Naive thymus-derived CD8-positive, alpha-beta T cell (primary cell): ENCODE results near the gene CEACAM1. TPM values are rescaled to one million over a fixed set of nuclear protein-coding genes. Genes with fewer than 3 reads are reported as not detected.
A peak's percentile ranks its signal among the peaks of the same experiment; 100 is the strongest.
"Not testable (repeated sequence)": the region's sequence is repeated elsewhere in the genome, so short reads cannot be mapped to it uniquely, and the experiment has no call there.

Source experiments
- ATAC-seq, 2 donors: fragments of 150-1000 bp; cut with Tn5 transposase in 1 of 2; sonication (Bioruptor Pico), chemical (Tn5 transposase) in 1 of 2; 1 replicate in 1 of 2; 2 replicates in 1 of 2; pipeline ENCODE4 v1.10.0; 2021; ENCODE audit warnings: mild to moderate bottlenecking in 2 of 2, moderate library complexity in 2 of 2
- POLR2A ChIA-PET: fragments of 350-600 bp; sonication (Branson Sonifier 250); formaldehyde crosslinking; loops from one replicate; lab custom pipeline; 2021; ENCODE audit warnings: antibody characterized with exemption; lab: Charles Lee
- DNase-seq, 10 donors: peaks; one replicate each; pipeline versions ENCODE4 v3.0.0 to v3.0.0-alpha.2; 2020 to 2022
- H3K27ac Mint-ChIP-seq, 10 donors: one replicate each; pipeline ENCODE4 v1.8.0; 2020 to 2022; ENCODE audit warnings: mild to moderate bottlenecking in 10 of 10, mixed read lengths in 10 of 10, moderate library complexity in 4 of 10, inconsistent platforms in 1 of 10
- H3K27me3 Mint-ChIP-seq, 5 donors: one replicate each; pipeline ENCODE4 v1.8.0; 2021 to 2022; ENCODE audit warnings: mixed read lengths in 5 of 5
- H3K36me3 Mint-ChIP-seq, 3 donors: one replicate each; pipeline ENCODE4 v1.8.0; 2020 to 2022; ENCODE audit warnings: mixed read lengths in 3 of 3, mild to moderate bottlenecking in 2 of 3, inconsistent platforms in 1 of 3
- H3K4me1 Mint-ChIP-seq, 4 donors: one replicate each; pipeline ENCODE4 v1.8.0; 2021 to 2022; ENCODE audit warnings: mixed read lengths in 4 of 4
- H3K4me3 Mint-ChIP-seq, 10 donors: one replicate each; pipeline ENCODE4 v1.8.0; 2020 to 2022; ENCODE audit warnings: mild to moderate bottlenecking in 10 of 10, mixed read lengths in 10 of 10, moderate library complexity in 6 of 10, inconsistent platforms in 1 of 10
- H3K9me3 Mint-ChIP-seq, 9 donors: one replicate each; pipeline ENCODE4 v1.8.0; 2020 to 2022; ENCODE audit warnings: mixed read lengths in 9 of 9, mild to moderate bottlenecking in 3 of 9, inconsistent platforms in 1 of 9, moderate library complexity in 1 of 9
- polyA plus RNA-seq, 3 donors: library from polyadenylated mRNA; unstranded; fragments of 300-500 nt; fragmentation: Illumina TruSeq; gene quantifications; one replicate each; pipeline ENCODE4 v1.2.3, GENCODE V29; 2021
- total RNA-seq, 8 experiments: library from RNA in 2 of 8; stranded (reverse) in 2 of 8; gene quantifications; one replicate each; pipeline ENCODE4 v1.2.3 and lab custom pipeline; 2021 to 2026

The CEACAM1 gene
- total and polyA plus RNA-seq, 5 experiments from 2014 or later = 1.3 to 2.2 (median 1.4) TPM

DNA sequence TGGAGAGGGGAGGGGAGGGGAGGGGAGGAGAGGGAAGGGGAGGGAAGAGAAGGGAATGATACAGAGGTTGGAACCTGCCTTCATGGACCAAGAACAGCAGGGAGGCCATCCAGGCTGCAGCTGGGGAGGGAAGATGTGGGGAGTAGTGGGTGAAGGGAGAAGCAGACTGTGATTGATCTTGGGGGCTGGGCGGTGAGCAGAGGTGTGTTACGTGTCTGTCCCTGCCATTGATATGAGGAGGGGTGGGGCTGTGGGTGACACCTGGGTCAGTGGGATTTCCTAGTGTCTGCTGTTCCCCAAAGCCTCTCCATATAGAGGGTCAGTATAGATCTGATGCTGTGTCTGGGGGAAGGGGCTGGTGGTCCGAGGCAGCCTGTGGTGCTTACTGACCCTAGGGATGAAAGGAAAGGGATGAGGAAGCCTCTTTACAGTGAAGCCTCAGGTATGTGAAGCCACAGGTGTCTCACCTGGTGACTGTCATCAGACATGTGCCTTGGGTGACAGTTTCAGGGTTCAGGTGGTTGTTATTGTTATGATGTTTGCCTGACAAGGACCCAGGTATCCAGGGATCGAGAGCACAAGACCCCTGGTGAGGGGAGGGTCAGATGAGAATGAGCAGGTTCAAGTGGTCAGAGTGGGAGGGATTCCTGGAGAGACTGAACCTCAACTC is 18.7 kb upstream of the CEACAM1 start:
- H3K4me3 Mint-ChIP-seq = no peak overlapping the region
- H3K9me3 Mint-ChIP-seq = peaks cover 0 to 30% (median 7%) of the 10 kb centered on the region in 9 donors
- peaks cover 0 to 10% (median 0%) of the 10 kb centered on the region in 3 donors for H3K36me3 Mint-ChIP-seq
- peaks cover 0 to 4% (median 0%) of the 10 kb centered on the region in 4 donors for H3K4me1 Mint-ChIP-seq
- no peak for DNase-seq
- H3K27me3 Mint-ChIP-seq = peaks cover 13 to 57% (median 24%) of the 10 kb centered on the region in 5 donors
- POLR2A ChIA-PET = no interaction called here
- H3K27ac Mint-ChIP-seq = peak overlapping the region in 1 of 10 donors; percentile 3
- no peak for ATAC-seq

DNA sequence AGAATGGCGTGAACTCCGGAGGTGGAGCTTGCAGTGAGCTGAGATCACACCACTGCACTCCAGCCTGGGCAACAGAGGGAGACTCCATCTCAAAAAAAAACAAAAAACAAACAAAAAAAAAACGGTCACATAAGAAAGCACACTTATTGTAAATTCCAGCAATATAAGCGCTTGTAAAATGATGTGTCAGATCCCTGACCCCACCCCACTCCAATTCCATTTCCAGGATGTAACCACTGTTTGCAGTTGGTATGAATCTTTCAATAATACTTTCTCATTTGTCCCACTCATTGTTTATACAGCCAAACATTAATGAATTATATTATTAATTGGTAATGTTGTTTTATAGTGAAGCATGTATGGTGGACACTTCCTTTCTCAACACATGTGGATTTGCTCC is 15.9 kb upstream of the CEACAM1 start:
- POLR2A ChIA-PET = no interaction called here

DNA sequence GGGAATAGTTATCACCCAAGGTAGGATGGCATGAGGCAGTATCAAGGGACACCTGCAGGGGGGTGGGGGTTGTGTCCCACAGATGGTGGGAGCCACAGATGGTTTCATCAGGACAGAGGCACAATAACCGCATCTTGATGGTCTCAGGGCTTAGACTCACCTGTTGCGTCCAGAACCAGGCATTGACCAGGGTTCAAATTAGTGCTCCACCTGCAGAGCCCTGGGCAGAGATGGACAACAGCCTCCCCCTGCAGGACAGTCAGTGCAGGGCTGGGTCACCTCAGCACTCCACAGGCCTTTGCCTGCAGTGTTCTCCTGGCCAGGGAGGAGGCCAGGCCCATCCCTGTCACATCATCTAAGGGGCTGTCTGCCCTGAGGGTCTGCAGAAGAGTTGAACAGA is 14.5 kb upstream of the CEACAM1 start:
- H3K4me3 Mint-ChIP-seq = no peak overlapping the region
- POLR2A ChIA-PET = no interaction called here
- H3K4me1 Mint-ChIP-seq = peaks cover 0 to 4% (median 0%) of the 10 kb centered on the region in 4 donors
- peaks cover 6 to 21% (median 15%) of the 10 kb centered on the region in 5 donors for H3K27me3 Mint-ChIP-seq
- no peaks in the 10 kb centered on the region for H3K36me3 Mint-ChIP-seq
- DNase-seq (no peak), ATAC-seq (no peak)
- peaks cover 0 to 7% (median 0%) of the 10 kb centered on the region in 9 donors for H3K9me3 Mint-ChIP-seq
- no peak overlapping the region for H3K27ac Mint-ChIP-seq

More for the DNA sequence above, 15.9 kb upstream of the CEACAM1 start:
- peaks cover 0 to under 1% (median 0%) of the 10 kb centered on the region in 3 donors for H3K36me3 Mint-ChIP-seq
- H3K27ac Mint-ChIP-seq = no peak overlapping the region
- peaks cover 0 to 4% (median 0%) of the 10 kb centered on the region in 4 donors for H3K4me1 Mint-ChIP-seq
- ATAC-seq = no peak
- no peak overlapping the region for H3K4me3 Mint-ChIP-seq
- no peak for DNase-seq
- H3K27me3 Mint-ChIP-seq = peaks cover 10 to 29% (median 17%) of the 10 kb centered on the region in 5 donors
- peaks cover 0 to 10% (median 3%) of the 10 kb centered on the region in 9 donors for H3K9me3 Mint-ChIP-seq

DNA sequence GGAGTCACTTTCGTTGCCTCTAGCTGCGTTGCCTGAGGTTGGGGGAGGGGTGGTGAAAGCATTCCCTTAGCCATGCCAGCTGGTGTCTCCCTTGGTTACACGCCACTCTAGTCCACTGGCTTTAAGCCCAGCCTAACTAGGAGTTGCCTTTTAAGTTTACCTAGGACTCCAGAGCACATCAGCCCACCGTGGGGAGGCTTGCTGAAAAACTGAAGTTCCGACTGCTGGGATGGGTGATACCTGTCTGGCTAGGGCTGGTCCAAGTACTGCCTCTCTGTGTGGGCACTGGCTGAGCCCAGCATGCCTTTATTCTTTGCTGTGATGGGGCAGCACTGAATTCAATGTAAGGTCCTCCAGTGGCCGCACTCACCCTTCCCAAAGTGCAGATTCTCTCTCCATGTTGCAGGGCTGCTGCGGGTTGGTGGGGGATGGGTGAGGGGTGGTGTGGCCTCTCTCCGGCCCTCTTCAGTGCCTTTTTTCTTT is 11.8 kb upstream of the CEACAM1 start:
- H3K4me1 Mint-ChIP-seq = no peaks in the 10 kb centered on the region

DNA sequence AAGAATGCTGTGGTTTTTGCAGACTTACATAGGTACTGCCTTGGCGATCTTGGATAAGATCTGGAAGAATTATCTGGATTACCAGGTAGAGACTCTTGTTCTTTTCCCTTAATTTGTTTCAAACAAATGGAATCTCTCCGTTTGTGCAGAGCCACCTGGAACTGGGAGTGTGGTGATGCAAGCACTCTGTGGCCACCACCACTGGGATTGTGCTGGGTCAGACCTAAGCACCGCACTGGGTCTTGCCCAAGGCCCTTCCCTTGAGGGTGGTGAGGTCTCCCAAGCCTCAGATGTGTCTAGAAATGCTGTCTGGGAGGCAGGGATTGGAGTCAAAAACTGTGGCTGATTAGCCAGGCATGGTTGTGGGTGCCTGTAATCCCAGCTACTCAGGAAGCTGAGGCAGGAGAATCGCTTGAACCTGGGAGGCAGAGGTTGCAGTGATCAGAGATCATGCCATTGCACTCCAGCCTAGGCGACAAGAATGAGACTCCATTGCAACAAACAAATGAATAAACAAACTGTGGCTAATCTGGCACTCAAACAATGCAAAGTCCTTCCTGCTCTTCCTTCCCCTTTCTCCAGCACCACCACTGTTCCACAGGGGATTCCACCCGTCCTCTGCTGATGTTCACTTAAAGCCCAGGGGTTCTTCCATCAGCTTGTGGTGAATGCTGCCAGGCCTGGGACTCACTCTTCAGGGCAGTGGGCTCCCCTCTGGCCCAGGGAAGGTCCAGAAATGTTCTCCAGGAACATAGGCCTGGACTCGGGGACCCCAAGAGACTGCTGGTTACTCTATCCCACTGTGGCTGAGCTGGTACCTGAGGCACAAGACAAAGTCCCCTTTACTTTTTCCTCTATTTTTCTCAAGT is 10.8 kb upstream of the CEACAM1 start:
- Mint-ChIP-seq H3K9me3 (no peaks in the 10 kb centered on the region), H3K4me1 (no peaks in the 10 kb centered on the region), H3K27ac (no peak overlapping the region), H3K4me3 (no peak overlapping the region), H3K36me3 (no peaks in the 10 kb centered on the region), H3K27me3 (peaks cover 0 to 8% (median 4%) of the 10 kb centered on the region in 5 donors)
- ATAC-seq = no peak
- peak in 1 of 10 donors; percentile 4 for DNase-seq
- POLR2A ChIA-PET = no interaction called here

More for the DNA sequence above, 11.8 kb upstream of the CEACAM1 start:
- H3K9me3 Mint-ChIP-seq = no peaks in the 10 kb centered on the region
- ATAC-seq = no peak
- POLR2A ChIA-PET = no interaction called here
- no peak overlapping the region for H3K27ac Mint-ChIP-seq
- peaks cover 0 to 8% (median 4%) of the 10 kb centered on the region in 5 donors for H3K27me3 Mint-ChIP-seq
- no peaks in the 10 kb centered on the region for H3K36me3 Mint-ChIP-seq
- peak in 1 of 10 donors; percentile 10 for DNase-seq
- H3K4me3 Mint-ChIP-seq = no peak overlapping the region

DNA sequence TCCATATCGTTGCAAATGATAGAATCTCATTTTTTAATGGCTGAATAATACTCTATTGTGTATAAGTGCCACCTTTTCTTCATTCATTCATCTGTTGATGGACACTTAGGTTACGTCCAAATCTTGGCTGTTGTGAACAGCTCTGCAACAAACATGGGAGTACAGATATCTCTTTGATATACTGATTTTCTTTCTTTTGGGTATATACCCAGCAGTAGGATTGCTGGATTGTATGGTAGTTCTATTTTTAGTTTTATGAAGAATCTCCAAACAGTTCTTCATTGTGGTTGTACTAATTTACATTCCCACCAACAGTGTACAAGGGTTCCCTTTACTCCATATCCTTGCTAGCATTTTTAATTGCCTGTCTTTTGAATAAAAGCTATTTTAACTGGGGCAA is 7.0 kb upstream of the CEACAM1 start:
- H3K27ac Mint-ChIP-seq, H3K27me3 Mint-ChIP-seq, POLR2A ChIA-PET, H3K36me3 Mint-ChIP-seq, H3K4me3 Mint-ChIP-seq, ATAC-seq, H3K4me1 Mint-ChIP-seq, DNase-seq, H3K9me3 Mint-ChIP-seq: not testable (repeated sequence)

DNA sequence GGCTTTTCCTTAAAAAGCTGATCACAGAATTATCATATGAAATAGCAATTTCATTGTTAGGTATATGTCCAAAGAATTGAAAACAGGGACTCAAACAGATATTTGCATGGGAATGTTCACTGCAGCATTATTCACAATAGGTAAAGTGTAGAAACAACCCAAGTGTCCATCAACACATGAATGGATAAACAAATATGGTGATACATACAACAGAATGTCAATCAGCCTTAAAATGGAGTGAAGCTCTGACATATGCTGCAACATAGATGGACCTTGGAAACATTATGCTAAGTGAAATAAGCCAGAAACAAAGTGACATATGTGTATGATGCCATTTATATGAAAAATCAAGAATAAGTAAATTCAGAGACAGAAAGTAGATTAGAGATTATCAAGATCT is 6.1 kb upstream of the CEACAM1 start:
- peaks cover 2 to 4% (median 2%) of the 10 kb centered on the region in 4 donors for H3K4me1 Mint-ChIP-seq
- no peak overlapping the region for H3K4me3 Mint-ChIP-seq
- no peak for DNase-seq
- H3K27ac Mint-ChIP-seq = no peak overlapping the region
- H3K27me3 Mint-ChIP-seq = peaks cover 0 to 4% (median 0%) of the 10 kb centered on the region in 5 donors
- POLR2A ChIA-PET = no interaction called here
- H3K36me3 Mint-ChIP-seq = no peaks in the 10 kb centered on the region
- no peaks in the 10 kb centered on the region for H3K9me3 Mint-ChIP-seq
- no peak for ATAC-seq

DNA sequence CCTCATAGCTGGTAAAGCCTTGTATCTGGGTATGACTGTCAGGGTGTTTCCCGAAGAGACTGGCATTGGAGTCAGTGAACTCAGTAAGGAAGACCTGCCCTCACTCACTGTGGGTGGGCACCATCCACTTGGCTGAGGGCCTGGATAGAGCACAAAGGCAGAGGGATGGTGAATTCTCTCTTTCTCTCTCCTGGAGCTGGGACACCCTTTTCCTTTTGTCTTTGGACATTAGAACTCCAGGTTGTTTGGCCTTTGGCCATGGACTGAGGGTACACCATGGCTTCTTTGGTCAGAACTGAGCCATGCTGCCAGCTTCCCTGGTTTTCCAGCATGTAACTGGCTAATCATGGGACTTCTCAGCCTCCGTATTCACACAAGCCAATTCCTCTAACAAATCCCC is 4.6 kb upstream of the CEACAM1 start:
- POLR2A ChIA-PET = no interaction called here
- no peaks in the 10 kb centered on the region for H3K36me3 Mint-ChIP-seq
- no peak overlapping the region for H3K27ac Mint-ChIP-seq
- DNase-seq (no peak), ATAC-seq (no peak)
- no peak overlapping the region for H3K4me3 Mint-ChIP-seq
- no peaks in the 10 kb centered on the region for H3K9me3 Mint-ChIP-seq
- no peaks in the 10 kb centered on the region for H3K27me3 Mint-ChIP-seq
- peaks cover 17 to 19% (median 17%) of the 10 kb centered on the region in 4 donors for H3K4me1 Mint-ChIP-seq

DNA sequence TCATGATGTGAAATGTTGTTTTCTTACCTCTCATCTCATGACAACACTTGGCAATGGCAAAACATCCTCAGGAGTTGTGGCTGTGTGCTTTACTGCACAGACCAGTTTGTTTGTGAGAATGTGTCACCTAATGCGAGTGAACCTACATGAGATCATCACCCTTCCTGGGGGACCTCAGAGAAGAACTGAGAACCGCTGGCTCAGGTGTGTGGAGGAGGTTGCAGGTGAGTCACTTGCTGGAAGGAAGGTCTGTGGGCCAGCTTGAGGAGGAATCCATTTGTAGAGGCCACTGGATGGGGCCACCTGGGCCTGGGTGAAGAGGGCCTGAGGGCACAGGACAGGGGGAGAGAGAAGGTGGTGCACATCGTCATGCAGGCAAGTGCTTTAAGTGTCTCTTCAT is 3.0 kb upstream of the CEACAM1 start:
- Mint-ChIP-seq H3K27me3 (no peaks in the 10 kb centered on the region), H3K27ac (peak overlapping the region in 3 of 10 donors; percentile 52 to 73 (median 56)), H3K4me3 (no peak overlapping the region), H3K4me1 (peaks cover 21 to 32% (median 28%) of the 10 kb centered on the region in 4 donors), H3K9me3 (no peaks in the 10 kb centered on the region), H3K36me3 (no peaks in the 10 kb centered on the region)
- no peak for DNase-seq
- POLR2A ChIA-PET = no interaction called here
- no peak for ATAC-seq

DNA sequence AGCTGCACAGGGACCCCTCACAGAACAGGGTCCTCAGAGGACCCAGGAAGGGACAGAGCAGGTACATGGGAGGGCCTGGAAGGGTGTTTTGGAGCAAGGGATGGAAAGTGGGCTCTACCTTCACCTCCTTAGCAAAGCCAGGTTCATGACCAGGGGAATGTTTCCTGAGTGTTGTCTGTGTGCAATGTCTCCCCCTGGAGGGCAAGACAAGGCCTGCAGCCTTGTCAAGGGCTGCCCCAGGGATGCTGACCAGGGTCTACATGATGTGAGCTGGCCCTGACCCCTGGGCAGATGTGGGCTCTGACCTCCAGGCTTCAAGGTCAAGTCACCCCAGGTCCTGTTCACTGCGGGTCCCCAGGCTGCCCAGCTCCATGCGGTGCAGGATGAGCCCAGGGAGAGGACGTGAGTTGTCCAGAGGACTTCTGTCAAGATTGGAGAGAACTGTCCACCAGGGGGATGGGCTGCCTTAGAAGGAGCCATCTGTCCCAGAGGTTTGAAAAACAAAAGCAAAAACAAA is 1.0 kb upstream of the CEACAM1 start:
- Mint-ChIP-seq H3K27me3 (no peaks in the 10 kb centered on the region), H3K4me1 (peaks cover 25 to 45% (median 34%) of the 10 kb centered on the region in 4 donors), H3K9me3 (no peaks in the 10 kb centered on the region), H3K27ac (peak overlapping the region; percentile 77 to 97 (median 89)), H3K4me3 (peak overlapping the region; percentile 73 to 91 (median 87)), H3K36me3 (peaks cover 0 to 3% (median 0%) of the 10 kb centered on the region in 3 donors)
- ATAC-seq (peak; percentile 81 to 90), DNase-seq (peak; percentile 49 to 80 (median 62))
- POLR2A ChIA-PET = interaction anchor here (0.6 to 2.8 kb wide), 4 partner anchors 78 to 453 kb away, joined by 3 to 13 read pairs (median 6); partner anchors contain the start of gene ZNF574

DNA sequence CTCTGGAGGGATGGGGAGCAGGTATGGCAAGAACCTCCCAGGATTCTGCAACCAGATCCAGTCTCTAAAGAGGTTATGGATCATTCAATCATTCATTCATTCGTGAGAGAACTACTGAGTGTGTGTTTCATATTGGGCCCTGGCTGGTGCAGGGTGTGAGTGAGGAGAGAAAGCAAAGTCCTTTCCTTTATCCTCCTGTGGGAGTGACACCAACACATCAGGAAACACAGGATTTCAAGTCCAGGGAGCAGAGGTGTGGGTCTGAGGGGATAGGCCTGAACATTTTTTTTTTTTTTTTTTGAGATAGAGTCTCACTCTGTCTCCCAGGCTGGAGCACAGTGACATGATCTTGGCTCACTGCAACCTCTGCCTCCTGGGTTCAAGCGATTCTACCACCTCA is 3.3 kb downstream of the CEACAM1 start:
- ATAC-seq (no peak), DNase-seq (no peak)
- Mint-ChIP-seq H3K4me3 (no peak overlapping the region), H3K27me3 (no peaks in the 10 kb centered on the region), H3K27ac (peak overlapping the region in 2 of 10 donors; percentile 15 to 88), H3K36me3 (peaks cover 0 to 18% (median 15%) of the 10 kb centered on the region in 3 donors), H3K4me1 (peaks cover 27 to 53% (median 42%) of the 10 kb centered on the region in 4 donors), H3K9me3 (no peaks in the 10 kb centered on the region)
- POLR2A ChIA-PET = no interaction called here

DNA sequence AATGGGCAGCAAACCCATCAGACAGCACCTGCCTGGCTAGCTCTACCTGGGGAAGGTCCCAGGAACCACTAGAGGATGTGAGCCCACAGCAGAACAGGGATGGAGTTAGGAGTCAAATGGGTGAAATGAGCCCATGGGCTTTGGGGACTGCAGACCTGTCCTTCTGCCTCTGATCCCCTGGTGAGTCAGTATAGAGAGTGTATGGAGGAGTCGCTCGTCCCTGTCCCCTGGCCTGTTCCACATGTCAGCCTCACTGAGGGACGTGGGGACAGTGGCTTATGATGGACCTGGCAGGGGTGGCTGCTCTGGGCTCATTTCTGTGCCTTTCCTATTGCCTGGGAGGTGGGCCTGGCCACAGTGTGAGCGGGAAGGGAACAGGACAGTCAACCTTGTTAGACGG is 4.0 kb downstream of the CEACAM1 start:
- Mint-ChIP-seq H3K36me3 (peaks cover 0 to 19% (median 19%) of the 10 kb centered on the region in 3 donors), H3K4me1 (peaks cover 24 to 48% (median 39%) of the 10 kb centered on the region in 4 donors), H3K9me3 (no peaks in the 10 kb centered on the region), H3K4me3 (peak overlapping the region in 1 of 10 donors; percentile 59), H3K27me3 (no peaks in the 10 kb centered on the region), H3K27ac (peak overlapping the region in 5 of 10 donors; percentile 15 to 88 (median 64))
- ATAC-seq = no peak
- POLR2A ChIA-PET = no interaction called here
- DNase-seq = no peak
